ENCODE measurements around the gene AP4S1. TPM values are rescaled to one million over a fixed set of nuclear protein-coding genes. Genes with fewer than 3 reads are reported as not detected.
"Not testable (repeated sequence)": the region's sequence is repeated elsewhere in the genome, so short reads cannot be mapped to it uniquely, and the experiment has no call there.

AP4S1 gene
- total RNA-seq, 6 donors from 2014 or later = 5.3 to 11.1 (median 6.7) TPM

DNA sequence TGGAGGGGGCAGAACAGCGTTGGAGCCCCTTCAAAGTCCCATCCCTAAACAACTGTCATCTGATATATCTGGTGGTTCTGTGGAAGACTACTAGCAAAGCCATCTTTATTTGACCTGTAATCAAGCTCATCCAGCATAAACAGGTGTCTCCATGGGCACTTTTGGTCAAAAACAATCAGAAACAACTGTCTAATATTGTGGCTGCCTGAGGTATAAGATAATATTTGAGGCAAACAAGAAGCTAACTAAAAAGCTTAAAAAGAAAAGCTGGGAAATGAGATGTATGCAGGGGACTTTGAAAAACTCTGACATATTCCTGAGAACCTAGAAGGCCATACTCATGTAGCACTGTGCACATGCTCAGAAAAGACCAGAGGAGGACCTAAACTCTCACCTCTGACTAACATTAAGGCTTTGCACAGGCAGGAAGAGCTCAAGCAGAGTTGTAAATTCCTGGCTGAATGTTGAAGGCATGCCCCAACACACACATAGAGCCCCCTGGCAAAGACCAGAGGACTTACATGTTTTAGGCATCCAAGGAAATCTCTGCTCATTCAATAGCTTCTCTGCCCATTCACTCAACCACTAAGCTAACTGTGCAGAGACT is 27.2 kb upstream of the AP4S1 start:
- WGBS, 2 donors = 92 to 100% methylated on average over 1 of the region's 1 CpG
- H3K36me3 ChIP-seq = peaks cover 2 to 15% (median 5%) of the 10 kb centered on the region in 4 donors
- no peaks in the 10 kb centered on the region for H3K27me3 ChIP-seq
- H3K4me3 ChIP-seq = no peak overlapping the region
- peaks cover 0 to 8% (median 2%) of the 10 kb centered on the region in 4 donors for H3K9me3 ChIP-seq
- TF ChIP-seq EP300 (IDR thresholded peaks at IDR 0.05) (no peak), POLR2AphosphoS5 (IDR thresholded peaks at IDR 0.05) (no peak), POLR2A (IDR thresholded peaks at IDR 0.05) (no peak)
- TF ChIP-seq, protein P1, sequence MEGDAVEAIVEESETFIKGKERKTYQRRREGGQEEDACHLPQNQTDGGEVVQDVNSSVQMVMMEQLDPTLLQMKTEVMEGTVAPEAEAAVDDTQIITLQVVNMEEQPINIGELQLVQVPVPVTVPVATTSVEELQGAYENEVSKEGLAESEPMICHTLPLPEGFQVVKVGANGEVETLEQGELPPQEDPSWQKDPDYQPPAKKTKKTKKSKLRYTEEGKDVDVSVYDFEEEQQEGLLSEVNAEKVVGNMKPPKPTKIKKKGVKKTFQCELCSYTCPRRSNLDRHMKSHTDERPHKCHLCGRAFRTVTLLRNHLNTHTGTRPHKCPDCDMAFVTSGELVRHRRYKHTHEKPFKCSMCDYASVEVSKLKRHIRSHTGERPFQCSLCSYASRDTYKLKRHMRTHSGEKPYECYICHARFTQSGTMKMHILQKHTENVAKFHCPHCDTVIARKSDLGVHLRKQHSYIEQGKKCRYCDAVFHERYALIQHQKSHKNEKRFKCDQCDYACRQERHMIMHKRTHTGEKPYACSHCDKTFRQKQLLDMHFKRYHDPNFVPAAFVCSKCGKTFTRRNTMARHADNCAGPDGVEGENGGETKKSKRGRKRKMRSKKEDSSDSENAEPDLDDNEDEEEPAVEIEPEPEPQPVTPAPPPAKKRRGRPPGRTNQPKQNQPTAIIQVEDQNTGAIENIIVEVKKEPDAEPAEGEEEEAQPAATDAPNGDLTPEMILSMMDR (IDR thresholded peaks at IDR 0.05) = no peak
- ATAC-seq (ENCODE audit: low FRiP score in 2 of 2) (peak in 1 of 2 donors; percentile 15), DNase-seq (no peak)
- H3K4me1 ChIP-seq = peaks cover 16 to 21% (median 18%) of the 10 kb centered on the region in 4 donors
- no peak overlapping the region for H3K27ac ChIP-seq

DNA sequence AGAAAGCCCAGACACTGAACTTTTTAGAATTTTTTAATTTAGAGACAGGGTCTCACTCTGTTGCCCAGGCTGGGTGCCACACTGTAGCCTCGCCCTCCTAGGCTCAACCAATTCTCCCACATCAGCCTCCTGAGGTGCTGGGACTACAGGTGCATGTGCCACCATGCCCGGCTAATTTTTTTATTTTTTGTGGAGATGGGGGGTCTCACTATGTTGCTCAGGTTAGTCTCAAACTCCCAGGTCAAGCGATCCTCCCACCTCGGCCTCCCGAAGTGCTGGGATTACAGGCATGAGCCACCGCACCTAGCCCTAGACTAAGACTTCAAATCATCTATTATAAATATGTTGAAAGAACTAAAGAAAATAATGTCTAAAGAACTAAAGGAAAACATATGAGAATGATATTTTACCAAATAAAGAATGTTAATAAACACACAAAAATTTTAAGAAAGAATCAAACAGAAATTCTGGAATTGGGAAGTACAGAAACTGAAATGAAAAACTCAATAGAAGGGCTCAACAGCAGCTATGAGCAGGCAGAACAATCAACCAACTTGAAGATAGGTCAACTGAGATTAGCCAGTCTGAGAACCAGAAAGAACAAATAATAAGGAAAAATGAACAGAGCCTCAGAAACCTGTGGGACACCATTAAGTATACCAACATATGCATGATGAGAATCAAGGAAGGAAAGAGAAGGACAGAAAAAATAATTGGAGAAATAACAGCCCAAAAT is 26.2 kb upstream of the AP4S1 start:
- WGBS, 2 donors = 96 to 97% methylated on average over 6 of the region's 6 CpGs
- Histone ChIP-seq H3K27ac (no peak overlapping the region), H3K27me3 (no peaks in the 10 kb centered on the region), H3K36me3 (peaks cover 2 to 22% (median 5%) of the 10 kb centered on the region in 4 donors), H3K9me3 (peaks cover 0 to 8% (median 2%) of the 10 kb centered on the region in 4 donors), H3K4me1 (peaks cover 16 to 21% (median 17%) of the 10 kb centered on the region in 4 donors), H3K4me3 (no peak overlapping the region)
- TF ChIP-seq, protein P1 (IDR thresholded peaks at IDR 0.05) = no peak
- TF ChIP-seq POLR2A (IDR thresholded peaks at IDR 0.05) (no peak), POLR2AphosphoS5 (IDR thresholded peaks at IDR 0.05) (no peak), EP300 (IDR thresholded peaks at IDR 0.05) (no peak)
- ATAC-seq (ENCODE audit: low FRiP score in 2 of 2) = no peak
- DNase-seq = no peak

DNA sequence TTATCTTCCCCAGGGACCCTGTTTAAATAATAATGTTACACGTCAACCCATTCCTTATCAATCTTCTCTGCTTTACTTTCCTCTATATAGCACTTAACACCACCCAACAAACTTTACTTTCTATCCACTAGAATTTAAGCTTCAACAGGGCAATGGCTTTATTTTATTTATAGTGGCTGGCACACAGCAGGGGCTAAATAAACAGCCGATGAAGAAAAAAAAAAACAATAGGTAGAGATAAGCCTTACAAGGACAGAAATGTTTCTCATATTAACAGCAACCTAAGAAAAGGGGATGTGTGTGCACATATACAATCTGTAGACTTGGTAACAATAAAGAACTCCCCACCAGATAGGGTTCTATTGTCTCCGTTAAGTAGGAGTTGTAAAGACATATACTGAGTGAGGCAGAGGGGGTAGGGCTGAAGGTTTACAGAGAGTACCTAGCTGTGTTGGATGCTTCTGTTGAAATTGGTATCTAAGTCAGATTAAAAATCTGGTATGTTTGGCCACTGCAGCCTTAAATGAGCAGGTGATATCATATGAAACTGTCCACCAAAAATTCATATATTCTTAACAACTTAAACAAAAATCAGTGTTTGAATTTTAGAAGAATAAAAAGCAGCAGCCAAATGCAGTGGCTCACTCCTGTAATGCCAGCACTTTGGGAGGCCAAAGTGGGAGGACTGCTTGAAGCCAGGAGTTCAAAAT is 24.7 kb upstream of the AP4S1 start:
- H3K4me1 ChIP-seq = peaks cover under 1 to 8% (median 3%) of the 10 kb centered on the region in 4 donors
- no peak for TF ChIP-seq POLR2A (IDR thresholded peaks at IDR 0.05)
- no peak overlapping the region for H3K27ac ChIP-seq
- no peaks in the 10 kb centered on the region for H3K27me3 ChIP-seq
- peaks cover 0 to 8% (median 2%) of the 10 kb centered on the region in 4 donors for H3K9me3 ChIP-seq
- H3K4me3 ChIP-seq = no peak overlapping the region
- peaks cover 2 to 35% (median 5%) of the 10 kb centered on the region in 4 donors for H3K36me3 ChIP-seq
- ATAC-seq (ENCODE audit: low FRiP score in 2 of 2) (no peak), DNase-seq (no peak)
- 59 to 73% methylated on average over 3 of the region's 3 CpGs for WGBS, 2 donors

DNA sequence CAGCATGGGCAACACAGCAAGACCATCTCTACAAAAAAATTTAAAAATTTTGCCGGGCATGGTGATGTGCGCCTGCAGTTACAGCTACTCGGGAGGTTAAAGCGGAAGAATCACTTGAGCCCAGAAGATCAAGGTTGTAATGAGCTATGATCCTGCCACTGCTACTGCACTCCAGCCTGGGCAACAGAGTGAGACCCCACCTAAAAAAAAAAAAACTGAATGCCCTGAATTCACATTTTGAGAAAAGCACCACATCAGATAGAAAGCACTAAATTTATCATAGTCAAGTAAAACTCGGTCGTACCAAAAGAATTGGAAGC is 24.1 kb upstream of the AP4S1 start:
- H3K36me3 ChIP-seq = peaks cover 2 to 36% (median 6%) of the 10 kb centered on the region in 4 donors
- H3K27ac ChIP-seq = no peak overlapping the region
- H3K4me1 ChIP-seq = peaks cover 0 to 8% (median 0%) of the 10 kb centered on the region in 4 donors
- ATAC-seq (ENCODE audit: low FRiP score in 2 of 2) = no peak
- no peak for TF ChIP-seq EP300 (IDR thresholded peaks at IDR 0.05)
- no peak for TF ChIP-seq POLR2AphosphoS5 (IDR thresholded peaks at IDR 0.05)
- no peak for TF ChIP-seq POLR2A (IDR thresholded peaks at IDR 0.05)
- TF ChIP-seq, protein P1 (IDR thresholded peaks at IDR 0.05) = no peak
- 80 to 100% methylated on average over 6 of the region's 6 CpGs for WGBS, 2 donors
- no peaks in the 10 kb centered on the region for H3K27me3 ChIP-seq
- no peak for DNase-seq
- H3K9me3 ChIP-seq = peaks cover 0 to 8% (median 2%) of the 10 kb centered on the region in 4 donors
- no peak overlapping the region for H3K4me3 ChIP-seq

GRCh38 chr14:31003284-31003683 is 22.2 kb upstream of the AP4S1 start:
- H3K4me3 ChIP-seq = no peak overlapping the region
- WGBS, 2 donors = 94 to 96% methylated on average over 3 of the region's 3 CpGs
- H3K27me3 ChIP-seq = no peaks in the 10 kb centered on the region
- peaks cover 0 to 3% (median 1%) of the 10 kb centered on the region in 4 donors for H3K9me3 ChIP-seq
- H3K27ac ChIP-seq = no peak overlapping the region
- ATAC-seq (ENCODE audit: low FRiP score in 2 of 2) (no peak), DNase-seq (no peak)
- H3K36me3 ChIP-seq = peaks cover 2 to 33% (median 5%) of the 10 kb centered on the region in 4 donors
- TF ChIP-seq, protein P1 (IDR thresholded peaks at IDR 0.05) = no peak
- no peak for TF ChIP-seq POLR2AphosphoS5 (IDR thresholded peaks at IDR 0.05)
- no peak for TF ChIP-seq EP300 (IDR thresholded peaks at IDR 0.05)
- TF ChIP-seq POLR2A (IDR thresholded peaks at IDR 0.05) = no peak
- H3K4me1 ChIP-seq = peaks cover 0 to 8% (median 0%) of the 10 kb centered on the region in 4 donors

GRCh38 chr14:31004007-31004406 is 21.4 kb upstream of the AP4S1 start:
- H3K27ac ChIP-seq; H3K4me1 ChIP-seq; H3K4me3 ChIP-seq; ATAC-seq (ENCODE audit: low FRiP score in 2 of 2); H3K9me3 ChIP-seq; DNase-seq; H3K27me3 ChIP-seq: not testable (repeated sequence)
- peaks cover 0 to 27% (median 3%) of the 10 kb centered on the region in 4 donors for H3K36me3 ChIP-seq
- 95 to 97% methylated on average over 6 of the region's 6 CpGs for WGBS, 2 donors
